Measurements from ENCODE around the gene SLC8A1. TPM values are rescaled to one million over a fixed set of nuclear protein-coding genes. Genes with fewer than 3 reads are reported as not detected.
A peak's percentile ranks its signal among the peaks of the same experiment; 100 is the strongest.

Gene SLC8A1
- total and polyA plus RNA-seq, 2 experiments from 2014 or later, result 103 to 682 TPM

DNA sequence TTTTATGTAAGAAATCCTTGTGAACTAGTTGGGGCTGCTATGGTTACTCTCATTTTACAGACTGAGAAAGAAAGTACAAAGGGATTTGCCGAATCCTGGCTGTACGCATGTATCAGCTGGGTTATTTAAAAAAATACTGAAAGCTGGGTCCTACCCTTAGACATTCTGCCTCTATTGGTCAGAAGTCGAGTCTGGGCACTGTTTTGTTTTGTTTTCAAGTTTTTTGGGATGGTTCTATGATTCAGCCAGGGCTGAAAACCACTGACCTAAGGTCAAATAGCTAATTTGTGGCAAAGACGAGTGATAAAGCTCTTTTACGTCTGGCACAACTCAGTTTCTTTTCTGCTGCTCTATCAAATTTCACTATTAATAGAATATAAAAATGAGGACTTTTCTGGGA lies 5.9 kb upstream of the SLC8A1 start:
- DNase-seq (ENCODE audit: low read depth in 1 of 2, low spot score in 1 of 2), result peak in 1 of 2 donors; percentile 30

DNA sequence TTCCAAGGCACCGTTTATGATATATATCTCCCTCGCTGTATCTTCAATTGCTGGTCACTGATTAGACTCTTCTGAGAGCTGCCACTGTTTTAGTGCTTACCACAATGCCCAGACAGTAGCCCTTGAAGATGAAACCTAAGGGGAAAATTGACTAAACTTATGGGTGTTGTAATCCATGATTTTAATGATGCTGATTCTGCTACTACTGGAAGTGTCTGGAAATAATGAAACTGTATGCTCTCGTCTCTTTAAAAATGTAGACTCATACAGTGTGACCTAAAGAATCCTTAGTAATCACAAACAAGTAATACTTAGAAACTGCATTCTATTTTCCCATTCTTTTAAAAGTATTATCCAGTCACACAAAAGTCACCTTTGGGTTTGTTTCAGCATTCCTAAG lies 5.5 kb upstream of the SLC8A1 start:
- TF ChIP-seq, protein P1, sequence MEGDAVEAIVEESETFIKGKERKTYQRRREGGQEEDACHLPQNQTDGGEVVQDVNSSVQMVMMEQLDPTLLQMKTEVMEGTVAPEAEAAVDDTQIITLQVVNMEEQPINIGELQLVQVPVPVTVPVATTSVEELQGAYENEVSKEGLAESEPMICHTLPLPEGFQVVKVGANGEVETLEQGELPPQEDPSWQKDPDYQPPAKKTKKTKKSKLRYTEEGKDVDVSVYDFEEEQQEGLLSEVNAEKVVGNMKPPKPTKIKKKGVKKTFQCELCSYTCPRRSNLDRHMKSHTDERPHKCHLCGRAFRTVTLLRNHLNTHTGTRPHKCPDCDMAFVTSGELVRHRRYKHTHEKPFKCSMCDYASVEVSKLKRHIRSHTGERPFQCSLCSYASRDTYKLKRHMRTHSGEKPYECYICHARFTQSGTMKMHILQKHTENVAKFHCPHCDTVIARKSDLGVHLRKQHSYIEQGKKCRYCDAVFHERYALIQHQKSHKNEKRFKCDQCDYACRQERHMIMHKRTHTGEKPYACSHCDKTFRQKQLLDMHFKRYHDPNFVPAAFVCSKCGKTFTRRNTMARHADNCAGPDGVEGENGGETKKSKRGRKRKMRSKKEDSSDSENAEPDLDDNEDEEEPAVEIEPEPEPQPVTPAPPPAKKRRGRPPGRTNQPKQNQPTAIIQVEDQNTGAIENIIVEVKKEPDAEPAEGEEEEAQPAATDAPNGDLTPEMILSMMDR (IDR thresholded peaks at IDR 0.05; ENCODE audit: low read depth, low read length), result no peak
- no peaks in the 10 kb centered on the region for H3K9me3 ChIP-seq (ENCODE audit: low read depth)
- no peaks in the 10 kb centered on the region for H3K27me3 ChIP-seq
- peak overlapping the region; percentile 17 for H3K27ac ChIP-seq
- no peaks in the 10 kb centered on the region for H3K36me3 ChIP-seq
- H3K4me3 ChIP-seq, result no peak overlapping the region
- H3K4me1 ChIP-seq (ENCODE audit: low read depth), result peaks cover 49% of the 10 kb centered on the region
- no peak for DNase-seq (ENCODE audit: low read depth in 1 of 2, low spot score in 1 of 2)

More for the DNA sequence above, 5.9 kb upstream of the SLC8A1 start:
- TF ChIP-seq, protein P1 (IDR thresholded peaks at IDR 0.05; ENCODE audit: low read depth, low read length), result no peak
- H3K27me3 ChIP-seq, result no peaks in the 10 kb centered on the region
- H3K4me1 ChIP-seq (ENCODE audit: low read depth), result peaks cover 46% of the 10 kb centered on the region
- no peak overlapping the region for H3K4me3 ChIP-seq
- peak overlapping the region; percentile 17 for H3K27ac ChIP-seq
- peaks cover under 1% of the 10 kb centered on the region for H3K36me3 ChIP-seq
- H3K9me3 ChIP-seq (ENCODE audit: low read depth), result no peaks in the 10 kb centered on the region

GRCh38 chr2:40456926-40457325 lies 5.0 kb upstream of the SLC8A1 start:
- TF ChIP-seq, protein P1 (IDR thresholded peaks at IDR 0.05; ENCODE audit: low read depth, low read length), result no peak
- H3K36me3 ChIP-seq, result no peaks in the 10 kb centered on the region
- DNase-seq (ENCODE audit: low read depth in 1 of 2, low spot score in 1 of 2), result no peak
- no peaks in the 10 kb centered on the region for H3K27me3 ChIP-seq
- no peaks in the 10 kb centered on the region for H3K9me3 ChIP-seq (ENCODE audit: low read depth)
- no peak overlapping the region for H3K4me3 ChIP-seq
- H3K27ac ChIP-seq, result peak overlapping the region; percentile 17
- peaks cover 52% of the 10 kb centered on the region for H3K4me1 ChIP-seq (ENCODE audit: low read depth)

DNA sequence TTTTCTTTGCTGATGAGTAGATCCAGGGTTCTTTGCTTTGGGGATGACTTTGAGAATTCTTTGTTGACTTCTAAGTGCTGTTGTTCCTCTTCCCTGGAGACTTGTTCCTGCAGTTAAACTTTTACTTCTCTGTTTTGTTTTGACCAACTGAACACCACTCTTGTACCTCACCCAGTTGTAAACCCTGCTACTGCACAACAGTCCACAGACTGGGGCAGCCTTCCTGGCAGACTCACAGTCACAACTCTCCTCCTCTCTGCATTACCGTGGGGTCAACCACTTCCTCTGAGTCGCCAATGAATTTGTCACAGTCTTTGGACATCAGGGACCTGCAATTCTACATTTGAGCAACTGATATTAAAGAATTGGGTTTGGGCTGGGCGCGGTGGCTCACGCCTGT lies 3.8 kb upstream of the SLC8A1 start:
- Histone ChIP-seq H3K27me3 (no peaks in the 10 kb centered on the region), H3K4me1 (ENCODE audit: low read depth) (peaks cover 53% of the 10 kb centered on the region), H3K27ac (peak overlapping the region; percentile 38), H3K4me3 (no peak overlapping the region), H3K36me3 (no peaks in the 10 kb centered on the region), H3K9me3 (ENCODE audit: low read depth) (no peaks in the 10 kb centered on the region)
- TF ChIP-seq, protein P1 (IDR thresholded peaks at IDR 0.05; ENCODE audit: low read depth, low read length), result no peak
- no peak for DNase-seq (ENCODE audit: low read depth in 1 of 2, low spot score in 1 of 2)

DNA sequence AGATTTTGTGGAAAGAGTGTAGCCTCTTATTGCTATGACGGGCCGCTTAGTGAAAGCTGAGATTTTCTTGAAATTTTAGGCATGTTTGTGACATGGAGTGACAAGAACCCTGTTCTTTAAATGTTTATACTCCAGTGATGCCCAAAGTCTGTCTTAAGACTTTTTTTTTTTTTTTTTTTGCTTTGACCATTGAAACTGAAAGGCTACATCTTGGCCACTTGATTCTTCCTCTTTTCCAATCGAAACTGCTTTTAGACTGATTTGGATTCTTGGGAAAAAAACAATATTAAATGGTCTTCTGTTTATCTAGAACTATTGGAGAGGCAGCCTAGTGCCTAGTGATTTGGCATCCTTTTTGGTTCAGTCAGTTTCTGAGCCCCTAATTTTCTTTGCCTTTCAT lies 2.4 kb upstream of the SLC8A1 start:
- no peak overlapping the region for H3K4me3 ChIP-seq
- H3K27ac ChIP-seq, result no peak overlapping the region
- no peaks in the 10 kb centered on the region for H3K36me3 ChIP-seq
- H3K27me3 ChIP-seq, result no peaks in the 10 kb centered on the region
- DNase-seq (ENCODE audit: low read depth in 1 of 2, low spot score in 1 of 2), result no peak
- peaks cover 57% of the 10 kb centered on the region for H3K4me1 ChIP-seq (ENCODE audit: low read depth)
- H3K9me3 ChIP-seq (ENCODE audit: low read depth), result no peaks in the 10 kb centered on the region
- TF ChIP-seq, protein P1 (IDR thresholded peaks at IDR 0.05; ENCODE audit: low read depth, low read length), result no peak

DNA sequence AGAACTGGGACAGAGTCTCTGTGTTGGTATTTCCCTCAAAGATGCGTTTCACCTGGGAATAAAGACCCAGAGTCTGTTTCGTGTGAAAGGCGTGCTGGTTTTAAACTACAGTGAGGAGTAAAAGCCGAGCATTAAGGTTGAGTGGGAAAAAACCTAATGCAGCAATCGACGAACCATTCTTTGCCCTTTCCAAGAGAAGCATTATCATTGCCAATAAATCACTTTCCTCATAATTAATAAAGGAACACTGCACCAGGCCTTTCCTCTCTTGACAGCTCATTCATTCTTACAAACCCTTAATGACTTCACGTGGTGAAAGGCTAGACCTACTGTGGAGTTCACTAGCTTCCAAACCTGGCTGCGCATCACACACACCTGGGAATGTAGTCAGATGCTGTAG lies 896 bp upstream of the SLC8A1 start:
- H3K9me3 ChIP-seq (ENCODE audit: low read depth), result no peaks in the 10 kb centered on the region
- no peaks in the 10 kb centered on the region for H3K36me3 ChIP-seq
- H3K4me1 ChIP-seq (ENCODE audit: low read depth), result peaks cover 48% of the 10 kb centered on the region
- TF ChIP-seq, protein P1 (IDR thresholded peaks at IDR 0.05; ENCODE audit: low read depth, low read length), result no peak
- H3K27me3 ChIP-seq, result no peaks in the 10 kb centered on the region
- H3K27ac ChIP-seq, result peak overlapping the region; percentile 75
- H3K4me3 ChIP-seq, result peak overlapping the region; percentile 17
- no peak for DNase-seq (ENCODE audit: low read depth in 1 of 2, low spot score in 1 of 2)
